22Rv1 (cell line): Measurements from ENCODE around the gene VAMP5.

ENCODE experiments used
- H3K27ac ChIP-seq: fragments of 450-650 bp; 2 replicates; pipeline ENCODE4 v1.5.1; 2017
- CTCF ChIP-seq: fragments of 450-650 bp; IDR thresholded peaks from 2 replicates; pipeline ENCODE4 v1.5.1; 2017; ENCODE audit warnings: mild to moderate bottlenecking
- ZFX ChIP-seq: fragments of 450-650 bp; IDR thresholded peaks from 2 replicates; pipeline ENCODE4 v1.6.1; 2017; ENCODE audit warnings: antibody characterized with exemption, borderline replicate concordance

Gene VAMP5

GRCh38 chr2:85580206-85580605 lies 4.0 kb upstream of the VAMP5 start:
- TF ChIP-seq ZFX = no peak
- TF ChIP-seq CTCF = no peak
- no peak overlapping the region for H3K27ac ChIP-seq

GRCh38 chr2:85582492-85582891 lies 1.7 kb upstream of the VAMP5 start:
- no peak overlapping the region for H3K27ac ChIP-seq
- TF ChIP-seq ZFX (no peak), CTCF (no peak)

GRCh38 chr2:85583667-85584353 lies 421 bp upstream of the VAMP5 start:
- TF ChIP-seq CTCF (no peak), ZFX (no peak)
- no peak overlapping the region for H3K27ac ChIP-seq

- TF ChIP-seq CTCF = no peak
- no peak for TF ChIP-seq ZFX
- H3K27ac ChIP-seq = no peak overlapping the region
Observed at GRCh38 chr2:85584857-85585780, 888 bp downstream of the VAMP5 start.

GRCh38 chr2:85585781-85586105 lies 1.5 kb downstream of the VAMP5 start:
- TF ChIP-seq CTCF (no peak), ZFX (no peak)
- H3K27ac ChIP-seq = no peak overlapping the region

GRCh38 chr2:85588236-85588635 lies 4.0 kb downstream of the VAMP5 start:
- H3K27ac ChIP-seq = no peak overlapping the region
- TF ChIP-seq CTCF (no peak), ZFX (no peak)

GRCh38 chr2:85588645-85589044 lies 4.4 kb downstream of the VAMP5 start:
- no peak overlapping the region for H3K27ac ChIP-seq
- TF ChIP-seq CTCF (no peak), ZFX (no peak)
